HCT116 (cell line): ENCODE results near the gene MGRN1. TPM values are rescaled to one million over a fixed set of nuclear protein-coding genes. Genes with fewer than 3 reads are reported as not detected.

Experiments
- ATAC-seq: fragments of 200-7000 bp; cut with Tn5 transposase; 2 replicates; pipeline ENCODE4 v1.9.1; 2020; ENCODE audit warnings: mild to moderate bottlenecking, moderate library complexity
- BruUV-seq: library from RNA; stranded (reverse); fragments of 400-500 nt; replicated peaks from 2 replicates; lab custom pipeline; 2021; lab: Mats Ljungman, UMichigan
- CTCF ChIA-PET: fragments of 300-600 bp; sonication (Branson Sonifier 250); formaldehyde crosslinking; loops from one replicate; lab custom pipeline; 2021; ENCODE audit warnings: antibody characterized with exemption; lab: Charles Lee
- POLR2A ChIA-PET: fragments of 300-600, 350-600 bp; sonication (Branson Sonifier 250); formaldehyde crosslinking; loops from one replicate; lab custom pipeline; 2021; ENCODE audit warnings: antibody characterized with exemption; lab: Charles Lee
- RAD21 ChIA-PET, 2 experiments: fragments of 300-600 bp; sonication (Branson Sonifier 250); formaldehyde crosslinking; loops; one replicate each; lab custom pipeline; 2023; ENCODE audit warnings: low total read pairs in 2 of 2; ENCODE audit not compliant: uncharacterized antibody in 2 of 2, unreplicated experiment in 2 of 2, low non-redundant PET in 1 of 2; lab: Charles Lee
- DNase-seq: peaks from one replicate; pipeline ENCODE4 v3.0.0-alpha.2; 2010; ENCODE audit warnings: low read depth, low spot score
- H2AFZ ChIP-seq: fragments of 200-600 bp; shearing (Covaris generic), sonication (generic); 2 replicates; pipeline ENCODE4 v1.6.1; 2017; ENCODE audit warnings: low read depth, mixed run types, mixed read lengths, antibody characterized with exemption, low read length; ENCODE audit not compliant: poor library complexity, severe bottlenecking
- H3K27ac ChIP-seq: 2 replicates; pipeline ENCODE4 v1.5.1; 2012; ENCODE audit warnings: low read depth, low read length
- H3K27me3 ChIP-seq: fragments of 200-600 bp; sonication (generic); 2 replicates; pipeline ENCODE4 v1.6.1; 2016; ENCODE audit warnings: mixed run types, low read length, mixed read lengths; ENCODE audit not compliant: insufficient read depth
- H3K36me3 ChIP-seq, 2 experiments: fragments of 200-500 bp in 1 of 2; fragments of 200-600 bp in 1 of 2; sonication (Bioruptor generic) in 1 of 2; sonication (generic) in 1 of 2; 2 replicates each; pipeline versions ENCODE4 v1.5.1 to v1.6.1; 2014 to 2016; ENCODE audit warnings: low read length in 2 of 2, inconsistent platforms in 1 of 2, mixed read lengths in 1 of 2, mixed run types in 1 of 2; ENCODE audit not compliant: insufficient read depth in 2 of 2, control insufficient read depth in 1 of 2
- H3K4me1 ChIP-seq, 2 experiments: fragments of 200-600 bp in 1 of 2; sonication (generic) in 1 of 2; 2 replicates each; pipeline versions ENCODE4 v1.5.1 to v1.6.1; 2012 to 2017; ENCODE audit warnings: low read length in 2 of 2, inconsistent platforms in 1 of 2, mild to moderate bottlenecking in 1 of 2, mixed read lengths in 1 of 2, mixed run types in 1 of 2, moderate library complexity in 1 of 2; ENCODE audit not compliant: insufficient read depth in 2 of 2, control insufficient read depth in 1 of 2
- H3K4me2 ChIP-seq: fragments of 200-600 bp; sonication (generic); 2 replicates; pipeline ENCODE4 v1.6.1; 2017; ENCODE audit warnings: mixed run types, low read length, mixed read lengths
- H3K4me3 ChIP-seq, 2 experiments: fragments of 200-600 bp in 1 of 2; sonication (generic) in 1 of 2; replicated peaks in 1 of 2; 2 replicates each; pipeline ENCODE4 v1.5.1; 2011 to 2016; ENCODE audit warnings: low read length in 2 of 2, control low read depth in 1 of 2, low read depth in 1 of 2, mild to moderate bottlenecking in 1 of 2, mixed read lengths in 1 of 2, mixed run types in 1 of 2
- H3K79me2 ChIP-seq: fragments of 200-600 bp; sonication (generic); 2 replicates; pipeline ENCODE4 v1.6.1; 2017; ENCODE audit warnings: mild to moderate bottlenecking, mixed run types, low read length, moderate library complexity, mixed read lengths; ENCODE audit not compliant: insufficient read depth
- H3K9ac ChIP-seq: fragments of 200-600 bp; sonication (generic); 2 replicates; pipeline ENCODE4 v1.6.1; 2016; ENCODE audit warnings: low read length, mixed read lengths
- H3K9me2 ChIP-seq: fragments of 200-600 bp; sonication (generic), shearing (Covaris generic); 2 replicates; pipeline ENCODE4 v1.6.1; 2017; ENCODE audit warnings: mixed run types, mild to moderate bottlenecking, moderate library complexity; ENCODE audit not compliant: insufficient read depth
- H3K9me3 ChIP-seq, 2 experiments: fragments of 200-500 bp in 1 of 2; fragments of 200-600 bp in 1 of 2; sonication (Bioruptor generic) in 1 of 2; sonication (generic) in 1 of 2; 2 replicates each; pipeline ENCODE4 v1.6.1; 2014 to 2017; ENCODE audit warnings: low read length in 2 of 2, mixed read lengths in 2 of 2, inconsistent platforms in 1 of 2, low read depth in 1 of 2, mild to moderate bottlenecking in 1 of 2, mixed run types in 1 of 2, moderate library complexity in 1 of 2; ENCODE audit not compliant: control insufficient read depth in 1 of 2, insufficient read depth in 1 of 2
- H4K20me1 ChIP-seq: fragments of 200-600 bp; sonication (generic), shearing (Covaris generic); 2 replicates; pipeline ENCODE4 v1.6.1; 2017; ENCODE audit warnings: mixed run types, mild to moderate bottlenecking, moderate library complexity; ENCODE audit not compliant: insufficient read depth
- CBX3 ChIP-seq: IDR thresholded peaks from 2 replicates; pipeline ENCODE4 v1.6.1; 2012; ENCODE audit warnings: low read depth
- CEBPB ChIP-seq: IDR thresholded peaks from 2 replicates; pipeline ENCODE4 v1.6.1; 2012; ENCODE audit warnings: low read depth
- CTCF ChIP-seq, 3 experiments: fragments of 200-600 bp in 1 of 3; sonication (generic) in 1 of 3; IDR thresholded peaks in 2 of 3; conservative IDR thresholded peaks in 1 of 3; 2 replicates each; pipeline ENCODE4 v1.5.1; 2012 to 2017; ENCODE audit warnings: low read depth in 2 of 3, low read length in 2 of 3, antibody characterized with exemption in 1 of 3, borderline replicate concordance in 1 of 3, control low read depth in 1 of 3, mild to moderate bottlenecking in 1 of 3, mixed read lengths in 1 of 3, mixed run types in 1 of 3, moderate library complexity in 1 of 3; ENCODE audit not compliant: insufficient read depth in 1 of 3
- FOSL1 ChIP-seq: IDR thresholded peaks from 2 replicates; pipeline ENCODE4 v1.6.1; 2012; ENCODE audit warnings: low read depth
- JUND ChIP-seq: IDR thresholded peaks from 2 replicates; pipeline ENCODE4 v1.6.1; 2012
- POLR2A ChIP-seq: IDR thresholded peaks from 2 replicates; pipeline ENCODE4 v1.7.0; 2011; ENCODE audit warnings: borderline replicate concordance; ENCODE audit not compliant: insufficient read depth, insufficient read length; ENCODE audit errors: extremely low read depth
- POLR2AphosphoS5 ChIP-seq: IDR thresholded peaks from 2 replicates; pipeline ENCODE4 v1.6.1; 2011; ENCODE audit warnings: mild to moderate bottlenecking, low read depth, low read length, moderate library complexity
- RAD21 ChIP-seq: IDR thresholded peaks from 2 replicates; pipeline ENCODE4 v1.6.1; 2012; ENCODE audit warnings: low read depth, mild to moderate bottlenecking
- REST ChIP-seq: IDR thresholded peaks from 2 replicates; pipeline ENCODE4 v1.6.1; 2012; ENCODE audit warnings: low read depth
- TCF7L2 ChIP-seq: IDR thresholded peaks from 2 replicates; pipeline ENCODE4 v1.7.0; 2011; ENCODE audit warnings: borderline replicate concordance, inconsistent platforms; ENCODE audit not compliant: insufficient read depth, insufficient read length; ENCODE audit errors: extremely low read depth
- YY1 ChIP-seq: IDR thresholded peaks from 2 replicates; pipeline ENCODE4 v1.6.1; 2011; ENCODE audit warnings: low read length, low read depth, moderate library complexity, mild to moderate bottlenecking; ENCODE audit not compliant: insufficient replicate concordance; ENCODE audit errors: extremely low read depth
- ZFX ChIP-seq: fragments of 450-650 bp; IDR thresholded peaks from 2 replicates; pipeline ENCODE4 v1.6.1; 2017
- ZNF274 ChIP-seq: fragments of 200-500 bp; sonication (Bioruptor generic); IDR thresholded peaks from 2 replicates; pipeline ENCODE4 v1.6.1; 2014; ENCODE audit warnings: mild to moderate bottlenecking, low read depth, low read length, inconsistent platforms
- intact Hi-C: fragments of 100-400 bp; cut with micrococcal nuclease; formaldehyde crosslinking; loops from 2 replicates; pipeline ENCODE4 v1.10.0; 2022
- total RNA-seq: library from RNA; stranded (reverse); gene quantifications from one replicate; pipeline ENCODE4 v1.2.1, GENCODE V29; 2021; ENCODE audit not compliant: unreplicated experiment

Gene MGRN1
- total RNA-seq, 1 experiment from 2014 or later = 50.6 TPM

- TF ChIP-seq REST (no peak), POLR2A (no peak), YY1 (no peak), CEBPB (no peak)
- TF ChIP-seq, all 23 proteins: peak for 0
These were observed 90.4 kb downstream of the MGRN1 start (continued) for GRCh38 chr16:4714996-4715395.

DNA sequence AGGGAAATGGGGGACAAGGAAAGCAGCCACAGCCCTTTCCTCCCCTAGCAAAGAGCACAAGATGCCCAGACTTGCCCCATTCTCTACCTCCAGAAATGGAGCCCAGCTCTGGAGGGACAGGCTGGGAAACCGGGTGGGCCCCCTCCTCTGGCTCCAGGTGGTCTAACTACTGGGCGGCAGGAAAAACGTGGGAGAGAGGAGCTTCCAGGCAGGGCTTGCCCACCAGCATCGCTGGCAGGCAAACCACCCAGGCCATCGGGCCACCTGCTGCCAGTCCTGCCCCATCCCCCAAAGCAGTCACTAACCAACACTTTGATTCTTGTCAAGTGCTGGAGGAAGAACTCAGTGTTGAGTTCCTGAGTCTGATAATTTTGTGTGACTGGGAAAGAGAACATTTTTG, 93.8 kb downstream of the MGRN1 start:
- CTCF ChIA-PET = no interaction called here
- no peak overlapping the region for H3K27ac ChIP-seq
- TF ChIP-seq ZNF274 (no peak), CBX3 (no peak), ZFX (no peak), JUND (no peak), POLR2AphosphoS5 (no peak), FOSL1 (no peak), RAD21 (no peak), TCF7L2 (no peak), CTCF (IDR thresholded peaks at IDR 0.05 in 2 of 3, conservative IDR thresholded peaks at IDR 0.05 in 1 of 3; ENCODE audit: borderline replicate concordance in 1 of 3, insufficient read depth in 1 of 3, low read depth in 2 of 3, low read length in 2 of 3) (no peak)
- TF ChIP-seq, all 23 proteins: peak for 0
- Histone ChIP-seq H3K4me2 (no peak overlapping the region), H4K20me1 (no peaks in the 10 kb centered on the region), H3K27me3 (no peaks in the 10 kb centered on the region), H3K79me2 (no peaks in the 10 kb centered on the region), H3K36me3 (peaks cover 0 to 11% of the 10 kb centered on the region in 2 experiments; a peak in 2 of 4 replicates), H2AFZ (no peak overlapping the region), H3K4me1 (no peaks in the 10 kb centered on the region), H3K9me3 (no peaks in the 10 kb centered on the region), H3K9me2 (no peaks in the 10 kb centered on the region), H3K9ac (no peak overlapping the region), H3K4me3 (no peak overlapping the region)
- no TSS peak for BruUV-seq
- intact Hi-C loops = loop anchor here (10.0 kb wide), 1 partner anchor 306 kb away; no protein-coding TSS in a partner anchor
- RAD21 ChIA-PET = no interaction called here
- no peak for ATAC-seq
- POLR2A ChIA-PET = no interaction called here
- no peak for DNase-seq
